K562 (cell line): ENCODE data around the gene PRR5. TPM values are rescaled to one million over a fixed set of nuclear protein-coding genes. Genes with fewer than 3 reads are reported as not detected.

Experiments
- ARID2 ChIP-seq: fragments of 450-650 bp; IDR thresholded peaks from 2 replicates; pipeline ENCODE4 v1.6.1; 2017; ENCODE audit warnings: antibody characterized with exemption, mild to moderate bottlenecking
- CBX3 ChIP-seq, 2 experiments: IDR thresholded peaks; 1 replicate in 1 of 2; 2 replicates in 1 of 2; pipeline ENCODE4 v1.6.1; 2012; ENCODE audit warnings: inconsistent platforms in 2 of 2, low read length in 2 of 2, borderline replicate concordance in 1 of 2, control low read depth in 1 of 2
- CCNT2 ChIP-seq: IDR thresholded peaks from 2 replicates; pipeline ENCODE4 v1.6.1; 2011; ENCODE audit warnings: borderline replicate concordance, low read depth, mild to moderate bottlenecking, moderate library complexity, mixed read lengths, low read length; ENCODE audit not compliant: insufficient read length; ENCODE audit errors: extremely low read depth
- FOXJ2 ChIP-seq: fragments of 200-800 bp; sonication (Bioruptor generic); IDR thresholded peaks from 2 replicates; pipeline ENCODE4 v1.6.1; 2016; ENCODE audit warnings: missing genetic modification characterization, missing compliant biosample characterization
- HDAC1 ChIP-seq, 2 experiments: fragments of 450-650 bp; IDR thresholded peaks; 2 replicates each; pipeline ENCODE4 v1.6.1; 2016 to 2017; ENCODE audit warnings: inconsistent platforms in 1 of 2, mild to moderate bottlenecking in 1 of 2, moderate library complexity in 1 of 2
- HDAC2 ChIP-seq: fragments of 450-650 bp; IDR thresholded peaks from 2 replicates; pipeline ENCODE4 v1.6.1; 2016; ENCODE audit warnings: mild to moderate bottlenecking
- KAT7 ChIP-seq: sonication (generic); formaldehyde crosslinking; IDR thresholded peaks from 2 replicates; pipeline ENCODE4 v1.8.0; 2022; ENCODE audit warnings: missing genetic modification reagents, mild to moderate bottlenecking, borderline replicate concordance
- MED1 ChIP-seq: sonication (generic); formaldehyde crosslinking; IDR thresholded peaks from 2 replicates; pipeline ENCODE4 v1.8.1; 2023; ENCODE audit warnings: missing genetic modification reagents, borderline replicate concordance
- MYNN ChIP-seq, 2 experiments: sonication (generic); formaldehyde crosslinking in 1 of 2; IDR thresholded peaks; 2 replicates each; pipeline versions ENCODE4 v1.5.0 to v1.6.1; 2016 to 2020; ENCODE audit warnings: antibody characterized with exemption in 1 of 2, missing genetic modification reagents in 1 of 2
- PCBP1 ChIP-seq: fragments of 200-400 bp; formaldehyde crosslinking; IDR thresholded peaks from 2 replicates; pipeline ENCODE4 v1.6.1; 2018; ENCODE audit warnings: mild to moderate bottlenecking, low read depth, low read length; ENCODE audit not compliant: poor library complexity, severe bottlenecking
- PHB2 ChIP-seq: fragments of 450-650 bp; IDR thresholded peaks from 2 replicates; pipeline ENCODE4 v1.6.1; 2017; ENCODE audit warnings: low read depth
- PHF20 ChIP-seq: fragments of 450-650 bp; IDR thresholded peaks from 2 replicates; pipeline ENCODE4 v1.6.1; 2018; ENCODE audit not compliant: partially characterized antibody
- POLR3A ChIP-seq: IDR thresholded peaks from 2 replicates; pipeline ENCODE4 v1.6.1; 2011; ENCODE audit warnings: borderline replicate concordance, mild to moderate bottlenecking, moderate library complexity; ENCODE audit not compliant: insufficient read length, insufficient read depth; ENCODE audit errors: extremely low read depth
- RAD21 ChIP-seq, 2 experiments: fragments of 250-450 bp in 1 of 2; fragments of 450-650 bp in 1 of 2; sonication (Bioruptor Pico) in 1 of 2; formaldehyde crosslinking in 1 of 2; IDR thresholded peaks in 1 of 2; conservative IDR thresholded peaks in 1 of 2; 2 replicates each; pipeline versions ENCODE4 v1.4.0 to v1.8.0; 2020 to 2022; ENCODE audit warnings: mild to moderate bottlenecking in 2 of 2, moderate library complexity in 1 of 2
- RBM25 ChIP-seq: fragments of 200-400 bp; formaldehyde crosslinking; IDR thresholded peaks from 2 replicates; pipeline ENCODE4 v1.6.1; 2018; ENCODE audit warnings: low read length, low read depth, moderate library complexity; ENCODE audit not compliant: severe bottlenecking
- RCOR1 ChIP-seq, 2 experiments: IDR thresholded peaks; 2 replicates each; pipeline ENCODE4 v1.6.1; 2012; ENCODE audit warnings: low read depth in 2 of 2, low read length in 2 of 2, borderline replicate concordance in 1 of 2, improper control_type of control experiment in 1 of 2
- SUPT5H ChIP-seq: fragments of 450-650 bp; IDR thresholded peaks from 2 replicates; pipeline ENCODE4 v1.6.1; 2016
- TAF7 ChIP-seq: fragments of 450-650 bp; IDR thresholded peaks from 2 replicates; pipeline ENCODE4 v1.6.1; 2016; ENCODE audit warnings: missing genetic modification characterization, missing compliant biosample characterization
- TCF7L2 ChIP-seq: fragments of 150-350 bp; IDR thresholded peaks from 2 replicates; pipeline ENCODE4 v1.6.1; 2016; ENCODE audit warnings: low read depth, mild to moderate bottlenecking, low read length, moderate library complexity
- polyA plus RNA-seq, 8 experiments: library from polyadenylated mRNA; depleted of rRNA in 4 of 8; stranded (reverse) in 5 of 8; unstranded in 3 of 8; fragments of >200 nt; fragmentation: Nextera tagmentation in 2 of 8; fragmentation: Illumina TruSeq in 1 of 8; extraction: Ambion mirVana in 2 of 8; extraction: Trizol in 1 of 8; gene quantifications; 2 replicates each; pipeline versions ENCODE4 v1.2.1 to v1.2.3, GENCODE V29; 2011 to 2014; ENCODE audit warnings: inconsistent platforms in 1 of 8, missing spikeins in 1 of 8
- total RNA-seq, 7 experiments: library from RNA; depleted of rRNA in 6 of 7; stranded (reverse); fragments of >200 nt in 6 of 7; fragmentation: Illumina TruSeq in 2 of 7; extraction: Trizol in 2 of 7; gene quantifications; 2 replicates each; pipeline versions ENCODE4 v1.2.1 to v1.2.3, GENCODE V29; 2011 to 2021; ENCODE audit warnings: low replicate concordance in 1 of 7
- TF ChIP-seq, protein P1 (sequence below): sonication (generic); formaldehyde crosslinking; IDR thresholded peaks from 2 replicates; pipeline ENCODE4 v1.8.0; 2022; ENCODE audit warnings: mild to moderate bottlenecking, low read depth, missing genetic modification reagents
- TF ChIP-seq, protein P2 (sequence below): fragments of 250-450 bp; sonication (Bioruptor Pico); IDR thresholded peaks from 2 replicates; pipeline ENCODE4 v1.8.0; 2021; ENCODE audit warnings: moderate library complexity, mild to moderate bottlenecking, inconsistent platforms
- TF ChIP-seq, protein P3 (sequence below): fragments of 250-450 bp; sonication (Bioruptor Pico); IDR thresholded peaks from 2 replicates; pipeline ENCODE4 v1.4.0; 2020; ENCODE audit warnings: borderline replicate concordance

Gene PRR5
- total and polyA plus RNA-seq, 9 of the 15 experiments (the other 6 are each of a cell fraction or from before 2014, with no cell fraction given) = 0.13 to 21.0 (median 7.5) TPM

DNA sequence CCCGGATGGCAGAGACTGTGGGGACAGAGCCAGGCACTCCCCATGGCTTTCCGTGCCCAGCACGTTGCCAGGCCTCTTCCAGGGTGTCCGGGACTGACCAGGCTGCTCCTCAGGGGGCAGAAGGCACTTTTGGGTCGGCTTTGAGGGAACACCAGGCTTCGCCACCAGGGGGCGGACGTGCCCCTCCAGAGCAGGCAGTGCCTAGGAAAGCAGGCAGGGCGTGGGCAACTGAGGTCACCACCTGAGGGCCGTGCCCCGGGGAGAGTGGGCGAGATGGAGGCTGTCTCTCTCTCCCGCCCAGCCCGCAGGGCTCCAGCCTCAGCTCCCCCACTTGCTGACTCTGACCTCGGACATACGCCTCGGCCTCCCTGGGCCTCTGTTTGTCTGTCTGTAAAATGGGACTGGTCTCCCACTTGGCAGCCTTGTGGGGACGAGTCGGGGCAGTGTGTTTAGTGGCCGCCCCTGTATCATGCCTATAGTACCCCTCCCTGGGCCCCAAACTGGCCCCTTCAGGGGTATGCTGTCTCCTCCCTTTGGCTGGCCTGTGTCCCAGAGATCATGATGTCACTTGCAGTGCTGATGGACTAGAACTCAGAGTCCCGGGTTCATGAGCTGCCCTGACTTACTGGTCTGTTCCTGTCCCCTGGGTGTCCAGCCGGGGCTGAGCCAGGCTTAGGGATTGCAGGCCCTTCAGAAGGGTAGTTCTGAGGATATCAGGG lies 4.4 kb upstream of the PRR5 start (continued):
- TF ChIP-seq MYNN (IDR thresholded peaks at IDR 0.05) = peak; percentile 71; the same call in 1 of the 2 replicates
- TF ChIP-seq MYNN (CRISPR knock-in tag; IDR thresholded peaks at IDR 0.05) = no peak
- no peak for TF ChIP-seq TAF7 (tag)
- peak; percentile 32 to 75 for TF ChIP-seq RAD21 (CRISPR knock-in tag; conservative IDR thresholded peaks at IDR 0.05 in 1 of 2, IDR thresholded peaks at IDR 0.05 in 1 of 2)
- TF ChIP-seq RBM25 = peak; percentile 91
- TF ChIP-seq TCF7L2 = no peak
- peak; percentile 44 for TF ChIP-seq PHF20
- TF ChIP-seq, protein P1, sequence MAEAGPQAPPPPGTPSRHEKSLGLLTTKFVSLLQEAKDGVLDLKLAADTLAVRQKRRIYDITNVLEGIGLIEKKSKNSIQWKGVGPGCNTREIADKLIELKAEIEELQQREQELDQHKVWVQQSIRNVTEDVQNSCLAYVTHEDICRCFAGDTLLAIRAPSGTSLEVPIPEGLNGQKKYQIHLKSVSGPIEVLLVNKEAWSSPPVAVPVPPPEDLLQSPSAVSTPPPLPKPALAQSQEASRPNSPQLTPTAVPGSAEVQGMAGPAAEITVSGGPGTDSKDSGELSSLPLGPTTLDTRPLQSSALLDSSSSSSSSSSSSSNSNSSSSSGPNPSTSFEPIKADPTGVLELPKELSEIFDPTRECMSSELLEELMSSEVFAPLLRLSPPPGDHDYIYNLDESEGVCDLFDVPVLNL = no peak
- TF ChIP-seq HDAC2 = peak; percentile 82
- no peak for TF ChIP-seq ARID2
- peak; percentile 59 to 77; a peak in 2 of 4 replicates for TF ChIP-seq RCOR1 (IDR thresholded peaks at IDR 0.05; ENCODE audit: borderline replicate concordance in 1 of 2, low read depth in 2 of 2, low read length in 2 of 2)
- TF ChIP-seq SUPT5H = no peak
- TF ChIP-seq PCBP1 = no peak
- no peak for TF ChIP-seq KAT7 (CRISPR knock-in tag)
- TF ChIP-seq, protein P2, sequence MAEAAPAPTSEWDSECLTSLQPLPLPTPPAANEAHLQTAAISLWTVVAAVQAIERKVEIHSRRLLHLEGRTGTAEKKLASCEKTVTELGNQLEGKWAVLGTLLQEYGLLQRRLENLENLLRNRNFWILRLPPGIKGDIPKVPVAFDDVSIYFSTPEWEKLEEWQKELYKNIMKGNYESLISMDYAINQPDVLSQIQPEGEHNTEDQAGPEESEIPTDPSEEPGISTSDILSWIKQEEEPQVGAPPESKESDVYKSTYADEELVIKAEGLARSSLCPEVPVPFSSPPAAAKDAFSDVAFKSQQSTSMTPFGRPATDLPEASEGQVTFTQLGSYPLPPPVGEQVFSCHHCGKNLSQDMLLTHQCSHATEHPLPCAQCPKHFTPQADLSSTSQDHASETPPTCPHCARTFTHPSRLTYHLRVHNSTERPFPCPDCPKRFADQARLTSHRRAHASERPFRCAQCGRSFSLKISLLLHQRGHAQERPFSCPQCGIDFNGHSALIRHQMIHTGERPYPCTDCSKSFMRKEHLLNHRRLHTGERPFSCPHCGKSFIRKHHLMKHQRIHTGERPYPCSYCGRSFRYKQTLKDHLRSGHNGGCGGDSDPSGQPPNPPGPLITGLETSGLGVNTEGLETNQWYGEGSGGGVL (CRISPR knock-in tag) = no peak
- TF ChIP-seq HDAC1 (IDR thresholded peaks at IDR 0.05) = no peak
- TF ChIP-seq CBX3 (IDR thresholded peaks at IDR 0.05; ENCODE audit: borderline replicate concordance in 1 of 2, low read length in 2 of 2) = no peak
- TF ChIP-seq CCNT2 = no peak
- TF ChIP-seq POLR3A = no peak
- TF ChIP-seq MED1 (CRISPR knock-in tag) = no peak
- no peak for TF ChIP-seq PHB2
- TF ChIP-seq, protein P3, sequence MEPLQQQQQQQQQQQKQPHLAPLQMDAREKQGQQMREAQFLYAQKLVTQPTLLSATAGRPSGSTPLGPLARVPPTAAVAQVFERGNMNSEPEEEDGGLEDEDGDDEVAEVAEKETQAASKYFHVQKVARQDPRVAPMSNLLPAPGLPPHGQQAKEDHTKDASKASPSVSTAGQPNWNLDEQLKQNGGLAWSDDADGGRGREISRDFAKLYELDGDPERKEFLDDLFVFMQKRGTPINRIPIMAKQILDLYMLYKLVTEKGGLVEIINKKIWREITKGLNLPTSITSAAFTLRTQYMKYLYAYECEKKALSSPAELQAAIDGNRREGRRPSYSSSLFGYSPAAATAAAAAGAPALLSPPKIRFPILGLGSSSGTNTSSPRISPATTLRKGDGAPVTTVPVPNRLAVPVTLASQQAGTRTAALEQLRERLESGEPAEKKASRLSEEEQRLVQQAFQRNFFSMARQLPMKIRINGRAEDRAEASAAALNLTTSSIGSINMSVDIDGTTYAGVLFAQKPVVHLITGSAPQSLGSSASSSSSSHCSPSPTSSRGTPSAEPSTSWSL (CRISPR knock-in tag) = no peak
- no peak for TF ChIP-seq FOXJ2 (tag)
